A549 (cell line): Measurements from ENCODE around the gene HEATR1. TPM values are rescaled to one million over a fixed set of nuclear protein-coding genes. Genes with fewer than 3 reads are reported as not detected.

Experiments
- ATAC-seq, 2 experiments: fragments of 200-7000 bp in 1 of 2; fragments of >200 bp in 1 of 2; cut with Nextera tagmentation in 1 of 2; cut with Tn5 transposase in 1 of 2; 3 replicates each; pipeline versions ENCODE4 v1.8.0 to v1.9.1; 2018 to 2020; ENCODE audit warnings: mild to moderate bottlenecking in 1 of 2, moderate library complexity in 1 of 2
- CTCF ChIA-PET: fragments of 300-600 bp; sonication (Branson Sonifier 250); formaldehyde crosslinking; extraction: SDS; loops from one replicate; lab custom pipeline; 2021; ENCODE audit warnings: antibody characterized with exemption, inconsistent platforms; lab: Yijun Ruan, JAX
- POLR2A ChIA-PET: fragments of 350-600 bp; formaldehyde crosslinking; extraction: SDS; loops from one replicate; lab custom pipeline; 2021; ENCODE audit warnings: antibody characterized with exemption, inconsistent platforms; lab: Yijun Ruan, JAX
- DNase-seq, 2 experiments: peaks; one replicate each; pipeline versions ENCODE4 v3.0.0 to v3.0.0-alpha.2; 2011 to 2016; ENCODE audit warnings: low read depth in 1 of 2, low spot score in 1 of 2
- FAIRE-seq: peaks from 2 replicates; lab custom pipeline; 2011; peaks lifted over from hg19 to GRCh38; lab: Jason Lieb, UNC
- H3K27ac ChIP-seq, 2 experiments: fragments of >200 bp; sonication (Bioruptor Twin); formaldehyde crosslinking; 3 replicates each; pipeline ENCODE4 v1.5.1; 2016 to 2017
- H3K4me1 ChIP-seq: fragments of >200 bp; sonication (Bioruptor Twin); formaldehyde crosslinking; 3 replicates; pipeline ENCODE4 v1.6.1; 2016
- H3K4me2 ChIP-seq: fragments of >200 bp; sonication (Bioruptor Twin); formaldehyde crosslinking; 3 replicates; pipeline ENCODE4 v1.6.1; 2016
- H3K4me3 ChIP-seq: fragments of >200 bp; sonication (Bioruptor Twin); formaldehyde crosslinking; 3 replicates; pipeline ENCODE4 v1.5.1; 2016
- H3K9me3 ChIP-seq: fragments of >200 bp; sonication (Bioruptor Twin); formaldehyde crosslinking; 3 replicates; pipeline ENCODE4 v1.6.1; 2016
- BHLHE40 ChIP-seq: IDR thresholded peaks from 2 replicates; pipeline ENCODE4 v1.6.1; 2012; ENCODE audit warnings: low read depth, low read length, inconsistent platforms
- CBX8 ChIP-seq: fragments of 200-600 bp; sonication (generic); IDR thresholded peaks from 2 replicates; pipeline ENCODE4 v1.6.1; 2016
- CHD2 ChIP-seq: fragments of 150-350 bp; IDR thresholded peaks from 2 replicates; pipeline ENCODE4 v1.6.1; 2014; ENCODE audit warnings: low read length; ENCODE audit not compliant: partially characterized antibody
- EP300 ChIP-seq, 2 experiments: fragments of >200 bp; sonication (Bioruptor Twin); formaldehyde crosslinking; IDR thresholded peaks; 2 replicates in 1 of 2; 3 replicates in 1 of 2; pipeline ENCODE4 v1.6.1; 2016 to 2017
- ESRRA ChIP-seq: fragments of 150-350 bp; IDR thresholded peaks from 2 replicates; pipeline ENCODE4 v1.6.1; 2014; ENCODE audit warnings: mild to moderate bottlenecking, low read length, borderline replicate concordance
- FOSB ChIP-seq: fragments of 250-450 bp; sonication (Bioruptor Pico); IDR thresholded peaks from 2 replicates; pipeline ENCODE4 v1.5.0; 2020; ENCODE audit warnings: mild to moderate bottlenecking, moderate library complexity
- FOSL2 ChIP-seq, 2 experiments: fragments of 450-650 bp in 1 of 2; fragments of >200 bp in 1 of 2; sonication (Bioruptor Twin) in 1 of 2; formaldehyde crosslinking; IDR thresholded peaks; 2 replicates each; pipeline versions ENCODE4 v1.5.0 to v1.6.1; 2016 to 2020; ENCODE audit warnings: mild to moderate bottlenecking in 1 of 2, moderate library complexity in 1 of 2
- FOXS1 ChIP-seq: fragments of 250-450 bp; sonication (Bioruptor Pico); IDR thresholded peaks from 2 replicates; pipeline ENCODE4 v1.5.0; 2020; ENCODE audit warnings: mild to moderate bottlenecking, moderate library complexity
- JUNB ChIP-seq: fragments of >200 bp; sonication (Bioruptor Twin); formaldehyde crosslinking; IDR thresholded peaks from 2 replicates; pipeline ENCODE4 v1.6.1; 2016
- NFE2L2 ChIP-seq: fragments of 150-350 bp; conservative IDR thresholded peaks from 2 replicates; pipeline ENCODE4 v1.6.1; 2014; ENCODE audit warnings: low read length
- PHF8 ChIP-seq: fragments of 200-600 bp; sonication (generic); IDR thresholded peaks from 2 replicates; pipeline ENCODE4 v1.6.1; 2016; ENCODE audit warnings: low read depth, mild to moderate bottlenecking, antibody characterized with exemption, moderate library complexity, borderline replicate concordance
- POLR2A ChIP-seq: IDR thresholded peaks from 2 replicates; pipeline ENCODE4 v1.6.1; 2012; ENCODE audit warnings: mild to moderate bottlenecking, low read length
- POLR2AphosphoS2 ChIP-seq: conservative IDR thresholded peaks from 2 replicates; pipeline ENCODE4 v1.6.1; 2012; ENCODE audit warnings: low read length, improper control_type of control experiment, inconsistent platforms
- RAD21 ChIP-seq, 2 experiments: fragments of >200 bp in 1 of 2; sonication (Bioruptor Twin) in 1 of 2; formaldehyde crosslinking in 1 of 2; IDR thresholded peaks in 1 of 2; conservative IDR thresholded peaks in 1 of 2; 2 replicates in 1 of 2; 3 replicates in 1 of 2; pipeline ENCODE4 v1.6.1; 2012 to 2018; ENCODE audit warnings: inconsistent platforms in 1 of 2
- RARB ChIP-seq: fragments of 250-450 bp; sonication (Bioruptor Pico); IDR thresholded peaks from 2 replicates; pipeline ENCODE4 v1.8.0; 2021; ENCODE audit warnings: mild to moderate bottlenecking, moderate library complexity
- RFX5 ChIP-seq: fragments of 450-650 bp; IDR thresholded peaks from 2 replicates; pipeline ENCODE4 v1.7.1; 2014; ENCODE audit warnings: antibody characterized with exemption, mild to moderate bottlenecking, moderate library complexity
- SMC3 ChIP-seq: fragments of >200 bp; sonication (Bioruptor Twin); formaldehyde crosslinking; IDR thresholded peaks from 3 replicates; pipeline ENCODE4 v1.6.1; 2018; ENCODE audit warnings: inconsistent platforms
- SREBF2 ChIP-seq: fragments of 450-650 bp; IDR thresholded peaks from 2 replicates; pipeline ENCODE4 v1.6.1; 2014; ENCODE audit warnings: mild to moderate bottlenecking, moderate library complexity
- TP53 ChIP-seq: fragments of 250-450 bp; sonication (Bioruptor Pico); IDR thresholded peaks from 2 replicates; pipeline ENCODE4 v1.5.0; 2021; ENCODE audit warnings: mild to moderate bottlenecking, moderate library complexity
- ZC3H11A ChIP-seq: fragments of 450-650 bp; IDR thresholded peaks from 2 replicates; pipeline ENCODE4 v1.6.1; 2014; ENCODE audit warnings: antibody characterized with exemption, mild to moderate bottlenecking
- ZNF302 ChIP-seq: fragments of 250-450 bp; sonication (Bioruptor Pico); IDR thresholded peaks from 2 replicates; pipeline ENCODE4 v1.9.0; 2021; ENCODE audit warnings: inconsistent platforms, mild to moderate bottlenecking, moderate library complexity
- WGBS: methylation state at CpG from one replicate; pipeline ENCODE4 v1.1.6; 2017; ENCODE audit errors: missing lambda C conversion rate; 5-methylcytosine and 5-hydroxymethylcytosine counted together
- polyA plus RNA-seq, 4 experiments: library from polyadenylated mRNA; depleted of rRNA in 3 of 4; stranded (reverse); fragments of >200 nt; fragmentation: RNase III in 1 of 4; extraction: RNeasy Plus Mini Kit Qiagen cat#74134 plus additional on column Dnase treatment in 1 of 4; gene quantifications; 2 replicates in 3 of 4; 3 replicates in 1 of 4; pipeline ENCODE4 v1.2.3, GENCODE V29; 2011 to 2017
- TF ChIP-seq, protein P1 (sequence below): IDR thresholded peaks from 2 replicates; pipeline ENCODE4 v1.6.1; 2012; ENCODE audit warnings: low read depth, borderline replicate concordance
- TF ChIP-seq, protein P2 (sequence below): fragments of >200 bp; sonication (Bioruptor Twin); formaldehyde crosslinking; IDR thresholded peaks from 3 replicates; pipeline ENCODE4 v1.6.1; 2016
- TF ChIP-seq, protein P3 (sequence below): fragments of 200-600 bp; sonication (generic); IDR thresholded peaks from 2 replicates; pipeline ENCODE4 v1.6.1; 2016; ENCODE audit warnings: antibody characterized with exemption, mild to moderate bottlenecking, moderate library complexity
- TF ChIP-seq, protein P4 (sequence below): fragments of 450-650 bp; IDR thresholded peaks from 2 replicates; pipeline ENCODE4 v1.6.1; 2014; ENCODE audit warnings: antibody characterized with exemption

Gene HEATR1
- polyA plus RNA-seq, 2 of the 4 experiments (the other 2 are of a cell fraction) = 22.3 to 50.1 TPM

DNA sequence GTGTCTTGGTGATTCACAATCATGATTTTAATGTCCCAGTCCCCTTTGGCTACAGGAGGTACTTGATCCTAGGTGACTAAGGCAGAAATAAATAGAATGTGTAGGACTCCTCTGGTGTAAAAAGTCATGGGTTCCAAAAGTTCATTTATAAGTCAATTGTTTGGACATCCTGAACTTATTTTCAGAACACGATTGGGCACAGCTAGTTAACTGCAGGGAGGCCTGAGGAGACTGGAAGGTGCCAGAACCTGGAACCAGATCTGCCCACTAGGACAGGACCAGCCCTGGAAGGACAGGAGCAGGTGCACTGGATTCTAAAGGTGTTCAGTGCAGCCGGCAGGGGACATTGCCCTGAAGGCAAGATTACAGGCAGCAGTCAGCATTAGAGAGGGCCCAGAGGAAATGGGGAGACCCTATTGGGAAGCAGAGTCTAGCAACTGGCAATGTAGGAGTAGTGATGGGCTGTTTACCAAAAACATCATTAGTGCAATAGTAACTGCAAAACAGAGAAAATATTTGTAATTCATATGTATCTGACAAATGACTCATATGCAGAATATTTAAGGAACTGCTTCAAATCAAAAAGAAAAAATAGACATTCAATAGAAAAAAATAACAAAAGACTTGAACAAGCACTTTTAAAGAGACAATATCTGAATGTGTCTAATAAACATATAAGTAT, 23.6 kb upstream of the HEATR1 start:
- 14% methylated on average over 2 of the region's 2 CpGs for WGBS
- TF ChIP-seq JUNB = no peak
- no peak for TF ChIP-seq CBX8
- no peak for TF ChIP-seq ZC3H11A
- no peak for TF ChIP-seq EP300 (IDR thresholded peaks at IDR 0.05)
- no peak for TF ChIP-seq CHD2
- no peak for TF ChIP-seq PHF8
- H3K4me3 ChIP-seq = no peak overlapping the region
- no peak overlapping the region for H3K4me2 ChIP-seq
- no peak for FAIRE-seq
- CTCF ChIA-PET = no interaction called here
- no peaks in the 10 kb centered on the region for H3K4me1 ChIP-seq
- DNase-seq = no peak
- H3K9me3 ChIP-seq = peaks cover 5% of the 10 kb centered on the region
- POLR2A ChIA-PET = no interaction called here
- no peak overlapping the region for H3K27ac ChIP-seq
- no peak for ATAC-seq

DNA sequence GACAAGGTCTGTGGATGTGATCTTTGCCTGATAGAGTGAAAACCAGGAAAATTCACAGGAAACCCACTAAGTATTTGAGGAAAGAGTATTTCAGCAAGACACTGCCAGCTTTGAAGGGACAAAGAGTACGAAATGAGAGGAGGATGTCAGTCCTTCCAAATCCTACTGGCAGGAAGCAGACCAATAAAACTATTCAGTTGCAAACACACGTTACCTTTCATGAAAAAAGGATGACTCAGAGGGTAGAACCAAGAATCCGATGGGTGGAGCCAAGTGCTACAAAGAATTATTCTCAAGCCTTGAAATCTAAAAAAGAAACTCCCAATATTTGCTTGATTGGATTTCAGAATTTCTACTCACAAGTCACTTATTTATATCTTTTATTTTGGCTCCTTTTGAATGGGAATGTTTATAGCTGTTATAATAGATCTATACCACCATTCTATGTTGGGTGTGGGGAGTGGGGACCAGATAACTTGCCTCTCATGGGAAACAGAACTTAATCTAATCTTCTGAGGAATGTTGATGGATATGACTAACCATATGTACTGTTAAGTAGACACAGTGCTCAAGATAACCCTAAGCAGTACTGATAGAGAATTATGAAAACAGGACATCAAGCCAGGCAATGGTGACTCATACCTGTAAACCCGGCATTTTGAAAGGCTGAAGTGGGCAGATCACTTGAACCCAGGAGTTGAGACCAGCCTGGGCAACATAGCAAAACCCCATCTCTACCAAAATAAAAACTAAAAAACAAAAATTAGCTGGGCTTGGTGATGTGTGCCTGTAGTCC, 19.3 kb upstream of the HEATR1 start:
- ChIA-PET POLR2A (no interaction called here), CTCF (interaction anchor here (0.7 to 1.5 kb wide), 4 partner anchors 14 to 939 kb away, joined by 3 to 4 read pairs (median 4); no protein-coding TSS in a partner anchor)
- FAIRE-seq (no peak), DNase-seq (no peak), ATAC-seq (no peak)
- Histone ChIP-seq H3K4me3 (no peak overlapping the region), H3K27ac (no peak overlapping the region), H3K4me2 (no peak overlapping the region), H3K4me1 (no peaks in the 10 kb centered on the region), H3K9me3 (peaks cover 17% of the 10 kb centered on the region)
- 3% methylated on average over 4 of the region's 4 CpGs for WGBS
- TF ChIP-seq POLR2AphosphoS2 (no peak), FOSL2 (IDR thresholded peaks at IDR 0.05) (no peak), FOSL2 (CRISPR knock-in tag; IDR thresholded peaks at IDR 0.05) (0 out of 2 replicates have a peak, but pooled peaks have one; percentile 6)
- TF ChIP-seq, all 56 proteins: peak for 1

DNA sequence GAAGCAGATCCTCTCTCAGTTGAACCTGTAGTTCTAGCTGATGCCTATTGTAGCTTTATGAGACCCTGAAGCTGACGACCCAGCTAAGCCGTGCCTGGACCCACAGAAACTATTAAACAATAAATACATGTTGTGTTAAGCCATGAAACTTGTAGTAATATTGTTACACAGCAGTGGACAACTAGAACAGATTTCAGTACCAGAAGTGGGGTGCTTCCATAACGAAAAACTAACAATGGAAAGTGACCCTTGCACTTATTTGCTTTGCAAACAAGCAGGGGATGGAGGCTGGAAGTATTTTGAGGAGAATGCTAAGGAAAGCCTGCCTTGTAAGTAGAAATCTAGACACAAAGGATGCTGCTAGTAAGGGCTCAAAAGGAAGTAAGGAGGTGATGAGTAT, 18.1 kb upstream of the HEATR1 start:
- DNase-seq = no peak
- H3K4me3 ChIP-seq = no peak overlapping the region
- no peak for TF ChIP-seq POLR2AphosphoS2
- no peak for TF ChIP-seq TP53 (CRISPR knock-in tag)
- no peak for TF ChIP-seq SMC3
- no peak for TF ChIP-seq ZNF302 (CRISPR knock-in tag)
- TF ChIP-seq ESRRA = no peak
- no peak for TF ChIP-seq PHF8
- TF ChIP-seq BHLHE40 = no peak
- no peak for TF ChIP-seq RAD21 (conservative IDR thresholded peaks at IDR 0.05 in 1 of 2, IDR thresholded peaks at IDR 0.05 in 1 of 2)
- TF ChIP-seq NFE2L2 = no peak
- no peak for TF ChIP-seq POLR2A
- TF ChIP-seq, protein P1, sequence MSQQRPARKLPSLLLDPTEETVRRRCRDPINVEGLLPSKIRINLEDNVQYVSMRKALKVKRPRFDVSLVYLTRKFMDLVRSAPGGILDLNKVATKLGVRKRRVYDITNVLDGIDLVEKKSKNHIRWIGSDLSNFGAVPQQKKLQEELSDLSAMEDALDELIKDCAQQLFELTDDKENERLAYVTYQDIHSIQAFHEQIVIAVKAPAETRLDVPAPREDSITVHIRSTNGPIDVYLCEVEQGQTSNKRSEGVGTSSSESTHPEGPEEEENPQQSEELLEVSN = no peak
- TF ChIP-seq RARB (CRISPR knock-in tag) = no peak
- TF ChIP-seq, protein P2, sequence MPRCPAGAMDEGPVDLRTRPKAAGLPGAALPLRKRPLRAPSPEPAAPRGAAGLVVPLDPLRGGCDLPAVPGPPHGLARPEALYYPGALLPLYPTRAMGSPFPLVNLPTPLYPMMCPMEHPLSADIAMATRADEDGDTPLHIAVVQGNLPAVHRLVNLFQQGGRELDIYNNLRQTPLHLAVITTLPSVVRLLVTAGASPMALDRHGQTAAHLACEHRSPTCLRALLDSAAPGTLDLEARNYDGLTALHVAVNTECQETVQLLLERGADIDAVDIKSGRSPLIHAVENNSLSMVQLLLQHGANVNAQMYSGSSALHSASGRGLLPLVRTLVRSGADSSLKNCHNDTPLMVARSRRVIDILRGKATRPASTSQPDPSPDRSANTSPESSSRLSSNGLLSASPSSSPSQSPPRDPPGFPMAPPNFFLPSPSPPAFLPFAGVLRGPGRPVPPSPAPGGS = no peak
- no peak for TF ChIP-seq RFX5
- TF ChIP-seq, protein P3, sequence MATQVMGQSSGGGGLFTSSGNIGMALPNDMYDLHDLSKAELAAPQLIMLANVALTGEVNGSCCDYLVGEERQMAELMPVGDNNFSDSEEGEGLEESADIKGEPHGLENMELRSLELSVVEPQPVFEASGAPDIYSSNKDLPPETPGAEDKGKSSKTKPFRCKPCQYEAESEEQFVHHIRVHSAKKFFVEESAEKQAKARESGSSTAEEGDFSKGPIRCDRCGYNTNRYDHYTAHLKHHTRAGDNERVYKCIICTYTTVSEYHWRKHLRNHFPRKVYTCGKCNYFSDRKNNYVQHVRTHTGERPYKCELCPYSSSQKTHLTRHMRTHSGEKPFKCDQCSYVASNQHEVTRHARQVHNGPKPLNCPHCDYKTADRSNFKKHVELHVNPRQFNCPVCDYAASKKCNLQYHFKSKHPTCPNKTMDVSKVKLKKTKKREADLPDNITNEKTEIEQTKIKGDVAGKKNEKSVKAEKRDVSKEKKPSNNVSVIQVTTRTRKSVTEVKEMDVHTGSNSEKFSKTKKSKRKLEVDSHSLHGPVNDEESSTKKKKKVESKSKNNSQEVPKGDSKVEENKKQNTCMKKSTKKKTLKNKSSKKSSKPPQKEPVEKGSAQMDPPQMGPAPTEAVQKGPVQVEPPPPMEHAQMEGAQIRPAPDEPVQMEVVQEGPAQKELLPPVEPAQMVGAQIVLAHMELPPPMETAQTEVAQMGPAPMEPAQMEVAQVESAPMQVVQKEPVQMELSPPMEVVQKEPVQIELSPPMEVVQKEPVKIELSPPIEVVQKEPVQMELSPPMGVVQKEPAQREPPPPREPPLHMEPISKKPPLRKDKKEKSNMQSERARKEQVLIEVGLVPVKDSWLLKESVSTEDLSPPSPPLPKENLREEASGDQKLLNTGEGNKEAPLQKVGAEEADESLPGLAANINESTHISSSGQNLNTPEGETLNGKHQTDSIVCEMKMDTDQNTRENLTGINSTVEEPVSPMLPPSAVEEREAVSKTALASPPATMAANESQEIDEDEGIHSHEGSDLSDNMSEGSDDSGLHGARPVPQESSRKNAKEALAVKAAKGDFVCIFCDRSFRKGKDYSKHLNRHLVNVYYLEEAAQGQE = no peak
- no peak for TF ChIP-seq FOXS1 (CRISPR knock-in tag)
- TF ChIP-seq FOSB (CRISPR knock-in tag) = no peak
- TF ChIP-seq JUNB = no peak
- TF ChIP-seq, protein P4, sequence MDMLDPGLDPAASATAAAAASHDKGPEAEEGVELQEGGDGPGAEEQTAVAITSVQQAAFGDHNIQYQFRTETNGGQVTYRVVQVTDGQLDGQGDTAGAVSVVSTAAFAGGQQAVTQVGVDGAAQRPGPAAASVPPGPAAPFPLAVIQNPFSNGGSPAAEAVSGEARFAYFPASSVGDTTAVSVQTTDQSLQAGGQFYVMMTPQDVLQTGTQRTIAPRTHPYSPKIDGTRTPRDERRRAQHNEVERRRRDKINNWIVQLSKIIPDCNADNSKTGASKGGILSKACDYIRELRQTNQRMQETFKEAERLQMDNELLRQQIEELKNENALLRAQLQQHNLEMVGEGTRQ = no peak
- no peak for TF ChIP-seq SREBF2
- H3K9me3 ChIP-seq = peaks cover 17% of the 10 kb centered on the region
- no peak for FAIRE-seq
- ChIA-PET POLR2A (no interaction called here), CTCF (interaction anchor here (1.5 kb wide), 1 partner anchor 16 kb away, joined by 3 read pairs; no protein-coding TSS in a partner anchor)
- H3K4me2 ChIP-seq = no peak overlapping the region
- H3K4me1 ChIP-seq = no peaks in the 10 kb centered on the region
- WGBS = 3% methylated on average over 3 of the region's 3 CpGs
- no peak for ATAC-seq
- no peak overlapping the region for H3K27ac ChIP-seq
